Measurements from ENCODE around the gene ABCB6.

The ABCB6 gene

DNA sequence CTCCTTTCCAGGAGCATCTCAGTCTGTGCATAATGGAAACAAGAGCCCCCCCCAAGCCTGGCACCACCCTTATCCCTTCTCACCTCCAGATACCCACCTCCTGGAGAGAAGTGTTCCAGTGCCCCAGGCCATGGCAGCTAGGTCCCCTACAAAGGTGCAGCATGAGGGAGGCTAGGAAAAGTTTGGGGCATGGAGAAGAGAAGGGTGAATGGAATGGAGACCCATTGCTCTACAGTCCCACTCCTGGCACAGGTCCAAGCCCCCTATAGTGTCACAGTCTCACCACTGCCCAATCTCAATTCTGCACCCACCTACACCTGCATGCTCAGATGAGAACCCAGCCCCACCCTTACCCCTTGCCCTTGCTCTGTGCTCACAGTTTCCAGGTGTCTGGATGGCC, 49.8 kb downstream of the ABCB6 start:
- no peak for TF ChIP-seq POLR2AphosphoS5 (IDR thresholded peaks at IDR 0.05; ENCODE audit: low read depth, low read length)
- TF ChIP-seq SIN3A (IDR thresholded peaks at IDR 0.05; ENCODE audit: borderline replicate concordance, insufficient read depth, low read length), result no peak
- TF ChIP-seq, protein P1, sequence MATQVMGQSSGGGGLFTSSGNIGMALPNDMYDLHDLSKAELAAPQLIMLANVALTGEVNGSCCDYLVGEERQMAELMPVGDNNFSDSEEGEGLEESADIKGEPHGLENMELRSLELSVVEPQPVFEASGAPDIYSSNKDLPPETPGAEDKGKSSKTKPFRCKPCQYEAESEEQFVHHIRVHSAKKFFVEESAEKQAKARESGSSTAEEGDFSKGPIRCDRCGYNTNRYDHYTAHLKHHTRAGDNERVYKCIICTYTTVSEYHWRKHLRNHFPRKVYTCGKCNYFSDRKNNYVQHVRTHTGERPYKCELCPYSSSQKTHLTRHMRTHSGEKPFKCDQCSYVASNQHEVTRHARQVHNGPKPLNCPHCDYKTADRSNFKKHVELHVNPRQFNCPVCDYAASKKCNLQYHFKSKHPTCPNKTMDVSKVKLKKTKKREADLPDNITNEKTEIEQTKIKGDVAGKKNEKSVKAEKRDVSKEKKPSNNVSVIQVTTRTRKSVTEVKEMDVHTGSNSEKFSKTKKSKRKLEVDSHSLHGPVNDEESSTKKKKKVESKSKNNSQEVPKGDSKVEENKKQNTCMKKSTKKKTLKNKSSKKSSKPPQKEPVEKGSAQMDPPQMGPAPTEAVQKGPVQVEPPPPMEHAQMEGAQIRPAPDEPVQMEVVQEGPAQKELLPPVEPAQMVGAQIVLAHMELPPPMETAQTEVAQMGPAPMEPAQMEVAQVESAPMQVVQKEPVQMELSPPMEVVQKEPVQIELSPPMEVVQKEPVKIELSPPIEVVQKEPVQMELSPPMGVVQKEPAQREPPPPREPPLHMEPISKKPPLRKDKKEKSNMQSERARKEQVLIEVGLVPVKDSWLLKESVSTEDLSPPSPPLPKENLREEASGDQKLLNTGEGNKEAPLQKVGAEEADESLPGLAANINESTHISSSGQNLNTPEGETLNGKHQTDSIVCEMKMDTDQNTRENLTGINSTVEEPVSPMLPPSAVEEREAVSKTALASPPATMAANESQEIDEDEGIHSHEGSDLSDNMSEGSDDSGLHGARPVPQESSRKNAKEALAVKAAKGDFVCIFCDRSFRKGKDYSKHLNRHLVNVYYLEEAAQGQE (IDR thresholded peaks at IDR 0.05; ENCODE audit: insufficient read depth in 1 of 2, low read depth in 2 of 2, low read length in 2 of 2), result no peak
- no peak for TF ChIP-seq TAF1 (IDR thresholded peaks at IDR 0.05; ENCODE audit: borderline replicate concordance, insufficient read depth, low read length)
- no peak for TF ChIP-seq FOXP2 (optimal IDR thresholded peaks at IDR 0.05; ENCODE audit: borderline replicate concordance, extremely low read depth, extremely low read length, insufficient read depth)

DNA sequence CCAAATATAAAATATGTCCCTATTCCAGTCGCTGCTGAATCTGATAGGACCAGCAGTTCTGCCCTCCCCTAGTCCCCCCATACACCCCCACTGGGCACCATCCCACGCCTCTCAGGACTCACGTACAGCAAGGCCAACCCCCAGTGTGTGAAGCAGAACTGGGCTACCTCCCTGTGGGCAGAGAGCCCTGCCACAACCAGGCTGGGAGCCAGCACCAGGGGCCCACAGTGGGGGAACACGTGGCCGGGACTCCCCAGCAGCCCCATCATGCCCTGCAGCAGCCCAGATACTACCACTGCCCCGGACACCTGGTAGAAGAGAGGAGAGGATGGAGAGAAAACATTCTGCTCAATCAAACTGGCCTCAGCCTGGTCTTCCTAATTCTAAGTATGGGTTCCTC, 50.2 kb downstream of the ABCB6 start:
- TF ChIP-seq, protein P1 (IDR thresholded peaks at IDR 0.05; ENCODE audit: insufficient read depth in 1 of 2, low read depth in 2 of 2, low read length in 2 of 2), result no peak
- TF ChIP-seq FOXP2 (optimal IDR thresholded peaks at IDR 0.05; ENCODE audit: borderline replicate concordance, extremely low read depth, extremely low read length, insufficient read depth) (no peak), SIN3A (IDR thresholded peaks at IDR 0.05; ENCODE audit: borderline replicate concordance, insufficient read depth, low read length) (no peak), TAF1 (IDR thresholded peaks at IDR 0.05; ENCODE audit: borderline replicate concordance, insufficient read depth, low read length) (no peak), POLR2AphosphoS5 (IDR thresholded peaks at IDR 0.05; ENCODE audit: low read depth, low read length) (no peak)

DNA sequence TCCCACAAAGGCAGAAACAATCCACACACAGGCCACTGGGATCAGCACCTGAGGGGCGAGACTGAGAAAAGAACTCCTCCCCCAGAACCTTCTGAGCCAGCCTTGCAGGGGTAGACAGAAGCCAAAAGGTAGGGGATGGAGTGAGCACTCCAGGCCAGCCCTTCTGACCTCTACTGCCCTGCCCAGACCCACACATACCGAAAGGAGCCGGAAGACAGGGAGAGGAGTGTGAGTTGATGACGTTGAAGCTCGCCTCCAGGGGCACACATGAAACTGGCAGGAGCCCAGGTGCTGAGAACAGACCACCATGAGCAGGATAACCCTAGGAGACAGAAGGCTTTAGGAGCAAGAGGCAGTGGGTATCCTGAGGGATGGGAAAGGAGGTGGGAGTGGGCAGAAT, 50.8 kb downstream of the ABCB6 start:
- no peak for TF ChIP-seq POLR2AphosphoS5 (IDR thresholded peaks at IDR 0.05; ENCODE audit: low read depth, low read length)
- no peak for TF ChIP-seq TAF1 (IDR thresholded peaks at IDR 0.05; ENCODE audit: borderline replicate concordance, insufficient read depth, low read length)
- TF ChIP-seq FOXP2 (optimal IDR thresholded peaks at IDR 0.05; ENCODE audit: borderline replicate concordance, extremely low read depth, extremely low read length, insufficient read depth), result no peak
- TF ChIP-seq, protein P1 (IDR thresholded peaks at IDR 0.05; ENCODE audit: insufficient read depth in 1 of 2, low read depth in 2 of 2, low read length in 2 of 2), result no peak
- no peak for TF ChIP-seq SIN3A (IDR thresholded peaks at IDR 0.05; ENCODE audit: borderline replicate concordance, insufficient read depth, low read length)

DNA sequence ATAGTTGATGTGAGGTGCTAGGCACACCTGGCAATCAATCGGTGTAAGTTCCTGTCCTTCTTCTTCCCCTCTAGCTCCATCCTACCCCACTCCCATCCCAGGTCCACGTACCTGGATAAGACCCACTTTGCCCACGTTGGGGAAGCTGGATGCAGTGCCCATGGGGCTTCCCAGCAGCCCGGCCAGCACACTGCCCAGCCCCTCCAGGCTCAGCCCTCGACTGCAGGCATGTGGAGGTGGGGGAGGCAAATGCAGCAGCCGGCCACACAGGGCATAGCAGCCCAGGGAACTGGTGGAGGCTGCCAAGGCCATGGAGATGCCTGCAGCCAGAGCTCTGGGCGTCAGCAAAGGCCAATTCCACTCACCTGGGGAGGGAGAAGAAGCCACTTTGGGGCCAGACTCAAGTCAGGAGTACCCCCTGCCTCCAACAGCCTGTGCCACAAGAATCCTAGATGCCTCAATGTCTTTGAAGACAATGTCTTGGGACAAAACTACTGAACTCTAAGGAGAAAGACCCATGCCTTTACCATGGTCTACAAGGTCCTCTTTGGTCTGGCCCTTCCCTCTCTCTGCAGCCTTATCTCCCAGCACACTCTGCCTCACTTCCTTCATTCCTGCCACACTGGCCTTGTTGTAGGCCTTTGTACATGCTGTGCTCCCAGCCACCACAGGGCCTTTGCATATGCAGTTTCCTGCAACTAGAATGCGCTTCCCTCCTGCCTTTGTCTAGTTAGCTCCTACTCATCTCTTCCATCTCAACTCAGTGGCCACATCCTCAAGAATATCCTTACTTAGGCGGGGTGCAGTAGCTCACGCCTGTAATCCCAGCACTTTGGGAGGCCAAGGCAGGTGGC, 53.5 kb downstream of the ABCB6 start:
- TF ChIP-seq FOXP2 (optimal IDR thresholded peaks at IDR 0.05; ENCODE audit: borderline replicate concordance, extremely low read depth, extremely low read length, insufficient read depth), result no peak
- no peak for TF ChIP-seq SIN3A (IDR thresholded peaks at IDR 0.05; ENCODE audit: borderline replicate concordance, insufficient read depth, low read length)
- TF ChIP-seq, protein P1 (IDR thresholded peaks at IDR 0.05; ENCODE audit: insufficient read depth in 1 of 2, low read depth in 2 of 2, low read length in 2 of 2), result no peak
- no peak for TF ChIP-seq TAF1 (IDR thresholded peaks at IDR 0.05; ENCODE audit: borderline replicate concordance, insufficient read depth, low read length)
- no peak for TF ChIP-seq POLR2AphosphoS5 (IDR thresholded peaks at IDR 0.05; ENCODE audit: low read depth, low read length)

Data from PFSK-1 (cell line).